HuH-7 (cell line): ENCODE data around the gene RTP3.
A peak's percentile ranks its signal among the peaks of the same experiment; 100 is the strongest.

Experiments used
- DNase-seq: peaks from one replicate; pipeline ENCODE4 v3.0.0; 2011; ENCODE audit warnings: low spot score

The RTP3 gene

DNA sequence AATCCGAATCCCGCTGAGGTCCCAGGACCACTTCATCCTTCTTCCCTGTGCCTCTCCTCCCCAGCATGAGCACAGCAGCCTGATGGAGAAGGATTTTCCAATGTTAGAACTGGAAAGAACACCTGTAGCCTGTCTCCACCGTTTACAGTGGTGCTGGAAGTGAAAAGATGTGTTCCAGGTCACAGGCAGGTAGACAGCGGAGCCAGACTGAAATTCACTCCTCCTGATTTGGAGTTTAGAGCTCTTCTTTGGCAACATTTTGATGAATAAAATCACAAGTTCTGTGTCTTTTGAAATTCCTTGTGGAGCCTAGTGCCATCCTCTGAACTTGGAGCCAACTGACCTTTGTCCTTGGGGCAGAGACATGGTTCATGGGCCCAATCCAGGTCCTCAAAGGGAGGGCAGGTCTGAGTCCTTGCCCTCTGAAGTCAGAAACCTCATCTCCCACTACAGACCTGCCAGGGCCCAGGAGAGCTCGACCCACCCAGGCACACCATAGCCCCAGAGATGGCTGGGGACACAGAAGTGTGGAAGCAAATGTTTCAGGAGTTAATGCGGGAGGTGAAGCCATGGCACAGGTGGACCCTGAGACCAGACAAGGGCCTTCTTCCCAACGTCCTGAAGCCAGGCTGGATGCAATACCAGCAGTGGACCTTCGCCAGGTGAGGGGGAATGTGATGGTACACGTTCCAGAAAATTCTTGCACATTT is at the start of gene RTP3:
TSS of gene RTP3 (plus strand) at position 421 of the 710 bp plus-strand sequence. CDS start at position 508, 87 bp downstream.
- no peak for DNase-seq

GRCh38 chr3:46448721-46449120 is 49.1 kb upstream of the RTP3 start:
- DNase-seq: no peak

- DNase-seq: peak; percentile 62
Observed at GRCh38 chr3:46449755-46450552, 47.8 kb upstream of the RTP3 start.

DNA sequence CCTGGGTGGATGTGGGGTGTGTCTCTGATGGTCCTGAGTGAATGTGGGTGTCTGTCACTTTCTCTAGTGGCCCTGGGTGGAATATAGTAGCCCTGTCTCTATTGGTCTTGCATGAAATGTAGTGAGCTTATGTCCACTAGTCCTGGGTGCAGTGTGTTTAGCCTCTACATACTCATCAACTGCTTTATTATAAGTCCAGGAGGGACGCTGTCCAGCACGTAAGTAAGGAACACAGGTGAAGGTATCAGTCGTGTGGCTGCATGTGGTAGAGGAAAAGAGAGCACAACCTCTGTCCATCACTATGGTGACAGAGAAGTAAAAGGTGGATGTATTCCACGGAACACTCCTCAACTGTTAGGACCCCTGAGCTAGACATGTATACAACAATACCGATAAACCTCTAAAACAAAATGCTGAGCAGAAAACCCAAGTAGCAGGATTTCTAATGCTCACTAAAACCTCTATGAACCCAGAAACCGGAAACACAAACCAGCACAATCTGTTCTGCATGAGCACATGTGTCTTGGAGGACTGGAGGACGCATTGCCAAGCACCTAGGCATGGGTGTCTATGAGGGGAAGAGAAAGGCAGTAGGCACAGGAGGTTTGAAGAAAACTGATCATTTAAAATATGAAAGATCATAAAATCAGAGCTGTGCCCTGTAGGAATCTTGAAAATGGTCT is 44.1 kb upstream of the RTP3 start:
- DNase-seq: no peak

- DNase-seq: no peak
Observed at GRCh38 chr3:46454209-46454595, 43.6 kb upstream of the RTP3 start.

DNA sequence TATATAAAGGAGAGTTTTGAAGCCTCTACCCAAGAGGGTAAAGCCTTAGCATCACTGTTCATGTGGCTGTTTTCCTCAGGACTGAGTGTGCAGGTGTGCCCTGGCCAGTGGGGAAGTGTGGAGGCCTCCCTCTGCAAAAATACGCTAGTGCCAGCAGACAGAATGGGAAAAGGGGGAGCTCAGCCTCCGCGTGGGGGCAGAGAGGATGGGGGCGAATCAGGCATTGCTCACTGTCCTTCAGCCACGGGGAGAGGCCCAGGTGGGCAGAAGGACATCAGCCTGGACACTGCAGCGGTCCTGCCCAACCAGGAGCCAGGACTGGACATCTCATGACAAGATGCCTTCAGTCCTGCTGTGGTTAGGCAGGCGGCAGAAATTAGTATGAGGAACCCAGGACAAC is 43.2 kb upstream of the RTP3 start:
- no peak for DNase-seq

- no peak for DNase-seq
Observed at GRCh38 chr3:46455231-46456115, 42.3 kb upstream of the RTP3 start.

GRCh38 chr3:46456118-46456517 is 41.7 kb upstream of the RTP3 start:
- DNase-seq: no peak

DNA sequence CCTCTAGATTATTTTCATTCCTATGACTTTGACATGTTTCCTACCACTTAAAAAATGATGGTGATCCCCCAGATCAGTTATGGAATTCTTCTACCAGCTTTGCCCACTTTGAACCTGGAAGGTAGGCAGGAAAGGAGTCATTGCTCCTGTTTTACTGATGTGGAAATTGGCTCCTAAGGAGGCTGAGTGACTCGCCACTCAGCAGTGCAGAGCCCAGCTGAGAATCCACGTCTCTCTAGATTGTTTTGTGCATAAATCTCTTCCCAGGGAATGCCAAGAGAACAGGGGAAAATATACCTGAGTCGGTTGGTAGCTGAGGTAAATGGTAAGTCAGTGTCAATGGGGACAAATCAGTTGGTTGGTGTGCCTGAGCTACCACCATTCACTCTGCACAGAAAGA is 37.7 kb upstream of the RTP3 start:
- no peak for DNase-seq

- peak; percentile 60 for DNase-seq
Observed at GRCh38 chr3:46462111-46462510, 35.7 kb upstream of the RTP3 start.

DNA sequence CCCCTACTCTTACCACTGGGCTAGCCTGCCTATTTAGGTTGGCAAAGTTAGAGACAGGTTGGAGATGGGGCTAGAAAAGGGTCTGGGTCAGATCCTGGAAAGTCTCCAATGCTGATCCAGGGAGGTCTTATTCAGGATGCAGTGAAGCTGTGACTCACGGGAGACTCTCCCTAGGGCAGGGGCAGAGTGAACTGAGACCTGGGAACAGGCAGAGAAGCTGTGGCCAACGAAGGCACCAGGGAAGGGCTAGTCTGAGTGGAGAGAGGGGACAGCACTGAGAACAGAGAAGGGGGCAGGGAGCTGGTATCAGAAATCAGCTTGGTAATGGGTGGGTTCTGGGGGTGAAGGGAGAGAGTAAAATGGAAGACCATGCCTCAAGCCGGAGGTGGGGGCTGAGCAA is 35.3 kb upstream of the RTP3 start:
- DNase-seq: no peak

GRCh38 chr3:46463120-46463867 is 34.5 kb upstream of the RTP3 start:
- no peak for DNase-seq

GRCh38 chr3:46463868-46464241 is 33.9 kb upstream of the RTP3 start:
- no peak for DNase-seq

GRCh38 chr3:46464326-46465195 is 33.2 kb upstream of the RTP3 start, which contains the start of gene LTF:
Gene LTF, minus strand, starts transcription at chr3:46464905. Its CDS starts 38 bp downstream, at chr3:46464867.
- no peak for DNase-seq

DNA sequence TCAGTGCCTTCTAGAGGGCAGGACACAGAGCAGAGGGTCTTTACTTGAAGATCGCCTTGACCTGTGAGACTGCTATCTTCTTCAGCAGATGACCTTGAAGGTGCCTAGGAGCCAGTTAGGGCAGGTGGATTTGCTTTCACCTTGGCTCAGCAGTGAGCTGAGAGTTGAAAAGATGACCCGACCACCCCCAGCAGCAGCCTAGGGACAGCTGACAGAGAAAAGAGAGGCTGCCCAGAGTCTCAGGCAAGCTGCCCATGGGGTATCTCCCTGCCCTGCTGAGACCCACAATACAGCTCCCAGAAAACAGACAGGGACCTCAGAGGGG is 32.6 kb upstream of the RTP3 start:
- DNase-seq: no peak

GRCh38 chr3:46466273-46466672 is 31.5 kb upstream of the RTP3 start:
- DNase-seq: no peak

DNA sequence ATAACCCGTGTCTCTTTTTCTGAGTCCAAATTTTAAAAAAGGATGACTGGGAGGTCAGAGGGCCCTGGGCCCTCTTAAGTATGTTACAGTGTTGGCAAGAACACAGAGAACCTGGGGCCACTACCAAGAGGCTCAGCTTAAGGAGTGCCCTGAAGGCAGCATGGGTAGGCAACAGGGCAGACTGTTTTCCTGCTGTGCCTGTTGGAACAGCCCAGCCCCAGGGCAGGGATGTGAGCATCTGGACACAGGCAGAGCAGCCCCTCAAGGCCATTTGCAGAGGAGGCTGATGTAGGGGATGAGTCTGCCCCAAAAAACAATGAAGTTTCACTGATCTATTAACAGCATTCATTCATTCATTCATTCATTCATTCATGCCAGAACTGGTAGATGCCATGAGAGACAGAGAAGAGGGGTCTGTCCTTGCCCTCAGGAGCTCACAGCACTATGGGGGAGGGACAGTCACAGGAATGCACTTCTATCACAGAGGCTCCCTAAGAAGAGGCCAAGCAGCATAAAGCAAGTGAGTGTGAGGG is 30.8 kb upstream of the RTP3 start:
- DNase-seq: no peak

GRCh38 chr3:46467562-46467961 is 30.2 kb upstream of the RTP3 start:
- DNase-seq: no peak

GRCh38 chr3:46468753-46469600 is 28.8 kb upstream of the RTP3 start:
- no peak for DNase-seq
